Prostate gland (tissue), 2 donors: Measurements from ENCODE around the gene ZFP62.

Source experiments
- POLR2AphosphoS5 ChIP-seq: sonication (generic); formaldehyde crosslinking; IDR thresholded peaks from one replicate; pipeline ENCODE4 v1.6.1; 2017; ENCODE audit warnings: antibody characterized with exemption
- TF ChIP-seq, protein P1 (sequence below), 4 experiments: fragments of 200-600 bp in 2 of 4; fragments of 450-650 bp in 2 of 4; sonication (generic) in 2 of 4; IDR thresholded peaks; 1 replicate in 3 of 4; 2 replicates in 1 of 4; pipeline ENCODE4 v1.5.1; 2016 to 2019; ENCODE audit warnings: antibody characterized with exemption in 4 of 4, mild to moderate bottlenecking in 2 of 4, moderate library complexity in 2 of 4

DNA sequence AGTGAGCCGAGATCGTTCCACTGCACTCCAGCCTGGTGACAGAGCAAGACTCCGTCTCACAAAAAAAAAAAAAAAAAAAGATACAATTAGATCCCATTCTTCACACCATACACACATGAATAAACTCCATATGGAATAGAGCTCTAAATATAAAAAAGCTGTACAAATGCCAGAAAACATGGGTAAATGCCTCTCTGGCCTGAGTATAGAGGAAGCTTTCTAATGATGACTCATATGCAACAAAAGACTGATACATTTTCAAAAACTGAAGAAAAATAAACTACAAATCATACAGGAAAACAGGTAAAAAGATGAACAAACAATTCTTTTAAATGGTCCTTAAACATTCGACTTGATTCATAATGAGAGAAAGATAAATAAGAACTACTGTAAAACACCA, 8.6 kb downstream of the ZFP62 start:
- no peak for TF ChIP-seq POLR2AphosphoS5
- TF ChIP-seq, protein P1, sequence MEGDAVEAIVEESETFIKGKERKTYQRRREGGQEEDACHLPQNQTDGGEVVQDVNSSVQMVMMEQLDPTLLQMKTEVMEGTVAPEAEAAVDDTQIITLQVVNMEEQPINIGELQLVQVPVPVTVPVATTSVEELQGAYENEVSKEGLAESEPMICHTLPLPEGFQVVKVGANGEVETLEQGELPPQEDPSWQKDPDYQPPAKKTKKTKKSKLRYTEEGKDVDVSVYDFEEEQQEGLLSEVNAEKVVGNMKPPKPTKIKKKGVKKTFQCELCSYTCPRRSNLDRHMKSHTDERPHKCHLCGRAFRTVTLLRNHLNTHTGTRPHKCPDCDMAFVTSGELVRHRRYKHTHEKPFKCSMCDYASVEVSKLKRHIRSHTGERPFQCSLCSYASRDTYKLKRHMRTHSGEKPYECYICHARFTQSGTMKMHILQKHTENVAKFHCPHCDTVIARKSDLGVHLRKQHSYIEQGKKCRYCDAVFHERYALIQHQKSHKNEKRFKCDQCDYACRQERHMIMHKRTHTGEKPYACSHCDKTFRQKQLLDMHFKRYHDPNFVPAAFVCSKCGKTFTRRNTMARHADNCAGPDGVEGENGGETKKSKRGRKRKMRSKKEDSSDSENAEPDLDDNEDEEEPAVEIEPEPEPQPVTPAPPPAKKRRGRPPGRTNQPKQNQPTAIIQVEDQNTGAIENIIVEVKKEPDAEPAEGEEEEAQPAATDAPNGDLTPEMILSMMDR (IDR thresholded peaks at IDR 0.05) = no peak
